OCI-LY1 (cell line): ENCODE measurements around the gene NFIX.

Experiments
- H2AFZ ChIP-seq: fragments of 200-600 bp; sonication (generic), shearing (Covaris generic); 2 replicates; pipeline ENCODE4 v1.6.0; 2014; ENCODE audit warnings: antibody characterized with exemption, mild to moderate bottlenecking, low read length
- H3F3A ChIP-seq: fragments of 200-600 bp; sonication (generic), shearing (Covaris generic); 2 replicates; pipeline ENCODE4 v1.6.0; 2014; ENCODE audit warnings: mild to moderate bottlenecking, antibody characterized with exemption, low read length, moderate library complexity; ENCODE audit not compliant: insufficient read depth
- H3K27ac ChIP-seq: fragments of 200-600 bp; sonication (generic); 2 replicates; pipeline ENCODE4 v1.5.1; 2014; ENCODE audit warnings: low read length, mixed run types, mild to moderate bottlenecking, low read depth; ENCODE audit not compliant: poor library complexity, severe bottlenecking
- H3K27me3 ChIP-seq: fragments of 200-600 bp; sonication (generic); 2 replicates; pipeline ENCODE4 v1.6.0; 2014; ENCODE audit warnings: antibody characterized with exemption, mild to moderate bottlenecking, low read length, moderate library complexity; ENCODE audit not compliant: insufficient read depth
- H3K36me3 ChIP-seq: fragments of 200-600 bp; sonication (generic); 2 replicates; pipeline ENCODE4 v1.6.1; 2014; ENCODE audit warnings: mild to moderate bottlenecking, antibody characterized with exemption, low read length, moderate library complexity, mixed read lengths; ENCODE audit not compliant: insufficient read depth
- H3K4me1 ChIP-seq: fragments of 200-600 bp; sonication (generic); 2 replicates; pipeline ENCODE4 v1.5.1; 2014; ENCODE audit warnings: mild to moderate bottlenecking, low read length, moderate library complexity; ENCODE audit not compliant: insufficient read depth, severe bottlenecking
- H3K4me2 ChIP-seq: fragments of 200-600 bp; sonication (generic), shearing (Covaris generic); 2 replicates; pipeline ENCODE4 v1.6.1; 2014; ENCODE audit warnings: low read length
- H3K4me3 ChIP-seq: fragments of 200-600 bp; sonication (generic); 2 replicates; pipeline ENCODE4 v1.5.1; 2014; ENCODE audit warnings: low read length, low read depth, mild to moderate bottlenecking, mixed read lengths; ENCODE audit not compliant: poor library complexity, severe bottlenecking
- H3K79me2 ChIP-seq: fragments of 200-600 bp; shearing (Covaris generic); 2 replicates; pipeline ENCODE4 v1.6.1; 2016; ENCODE audit warnings: mixed run types, low read length, mixed read lengths; ENCODE audit not compliant: insufficient read depth
- H3K9ac ChIP-seq: fragments of 200-600 bp; sonication (generic), shearing (Covaris generic); 2 replicates; pipeline ENCODE4 v1.6.1; 2014; ENCODE audit warnings: mild to moderate bottlenecking, low read length, mixed read lengths
- H3K9me2 ChIP-seq: fragments of 200-600 bp; sonication (generic), shearing (Covaris generic); 2 replicates; pipeline ENCODE4 v1.6.1; 2014; ENCODE audit warnings: low read depth, mild to moderate bottlenecking, low read length, mixed read lengths
- H3K9me3 ChIP-seq: fragments of 200-600 bp; shearing (Covaris generic); 2 replicates; pipeline ENCODE4 v1.6.1; 2014; ENCODE audit warnings: low read length, mixed read lengths
- H4K20me1 ChIP-seq: fragments of 200-600 bp; sonication (generic), shearing (Covaris generic); 2 replicates; pipeline ENCODE4 v1.6.0; 2016; ENCODE audit warnings: mild to moderate bottlenecking, low read length; ENCODE audit not compliant: insufficient read depth
- CTCF ChIP-seq: fragments of 200-600 bp; sonication (generic), shearing (Covaris generic); IDR thresholded peaks from 2 replicates; pipeline ENCODE4 v1.5.1; 2017; ENCODE audit warnings: mild to moderate bottlenecking, antibody characterized with exemption, low read length, moderate library complexity, mixed read lengths
- EZH2 ChIP-seq: fragments of 200-600 bp; sonication (generic), shearing (Covaris generic); IDR thresholded peaks from 2 replicates; pipeline ENCODE4 v1.8.0; 2017; ENCODE audit warnings: borderline replicate concordance, mixed run types, mild to moderate bottlenecking, antibody characterized with exemption, low read length, moderate library complexity, mixed read lengths

The NFIX gene

GRCh38 chr19:13133241-13133870 is 138.1 kb downstream of the NFIX start:
- peaks cover 13% of the 10 kb centered on the region for H3K79me2 ChIP-seq
- H3K9ac ChIP-seq: no peak overlapping the region
- no peaks in the 10 kb centered on the region for H3F3A ChIP-seq
- H3K9me2 ChIP-seq: no peaks in the 10 kb centered on the region
- no peak overlapping the region for H2AFZ ChIP-seq
- no peak for TF ChIP-seq EZH2
- TF ChIP-seq CTCF: no peak
- no peaks in the 10 kb centered on the region for H3K27me3 ChIP-seq
- no peak overlapping the region for H3K4me2 ChIP-seq
- no peak overlapping the region for H3K27ac ChIP-seq
- H3K36me3 ChIP-seq: peaks cover 57% of the 10 kb centered on the region
- no peaks in the 10 kb centered on the region for H4K20me1 ChIP-seq
- no peaks in the 10 kb centered on the region for H3K4me1 ChIP-seq
- H3K4me3 ChIP-seq: no peak overlapping the region
- no peaks in the 10 kb centered on the region for H3K9me3 ChIP-seq

GRCh38 chr19:13134626-13135025 is 139.4 kb downstream of the NFIX start:
- H3K27me3 ChIP-seq: no peaks in the 10 kb centered on the region
- no peak overlapping the region for H3K4me2 ChIP-seq
- no peaks in the 10 kb centered on the region for H3K9me2 ChIP-seq
- H2AFZ ChIP-seq: no peak overlapping the region
- TF ChIP-seq EZH2: no peak
- no peak for TF ChIP-seq CTCF
- no peak overlapping the region for H3K4me3 ChIP-seq
- no peak overlapping the region for H3K9ac ChIP-seq
- no peaks in the 10 kb centered on the region for H3F3A ChIP-seq
- no peaks in the 10 kb centered on the region for H3K9me3 ChIP-seq
- peaks cover 13% of the 10 kb centered on the region for H3K79me2 ChIP-seq
- no peaks in the 10 kb centered on the region for H3K4me1 ChIP-seq
- H3K27ac ChIP-seq: no peak overlapping the region
- H4K20me1 ChIP-seq: no peaks in the 10 kb centered on the region
- H3K36me3 ChIP-seq: peaks cover 63% of the 10 kb centered on the region

GRCh38 chr19:13135068-13136062 is 140.1 kb downstream of the NFIX start:
- H3F3A ChIP-seq: no peaks in the 10 kb centered on the region
- no peaks in the 10 kb centered on the region for H3K9me2 ChIP-seq
- H3K27ac ChIP-seq: no peak overlapping the region
- no peaks in the 10 kb centered on the region for H4K20me1 ChIP-seq
- H3K4me1 ChIP-seq: no peaks in the 10 kb centered on the region
- H3K4me2 ChIP-seq: no peak overlapping the region
- TF ChIP-seq CTCF: no peak
- no peak for TF ChIP-seq EZH2
- no peaks in the 10 kb centered on the region for H3K27me3 ChIP-seq
- H3K36me3 ChIP-seq: peaks cover 63% of the 10 kb centered on the region
- no peaks in the 10 kb centered on the region for H3K9me3 ChIP-seq
- no peak overlapping the region for H3K4me3 ChIP-seq
- H2AFZ ChIP-seq: no peak overlapping the region
- H3K79me2 ChIP-seq: peaks cover 13% of the 10 kb centered on the region
- H3K9ac ChIP-seq: no peak overlapping the region
